GM19463 (cell line): ENCODE data around the gene PORCN.

Source experiments
- ATAC-seq: cut with Tn5 transposase; IDR thresholded peaks from one replicate; pipeline ENCODE4 v1.9.1; 2021; ENCODE audit warnings: mild to moderate bottlenecking, moderate library complexity; ENCODE audit not compliant: unreplicated experiment

PORCN gene

DNA sequence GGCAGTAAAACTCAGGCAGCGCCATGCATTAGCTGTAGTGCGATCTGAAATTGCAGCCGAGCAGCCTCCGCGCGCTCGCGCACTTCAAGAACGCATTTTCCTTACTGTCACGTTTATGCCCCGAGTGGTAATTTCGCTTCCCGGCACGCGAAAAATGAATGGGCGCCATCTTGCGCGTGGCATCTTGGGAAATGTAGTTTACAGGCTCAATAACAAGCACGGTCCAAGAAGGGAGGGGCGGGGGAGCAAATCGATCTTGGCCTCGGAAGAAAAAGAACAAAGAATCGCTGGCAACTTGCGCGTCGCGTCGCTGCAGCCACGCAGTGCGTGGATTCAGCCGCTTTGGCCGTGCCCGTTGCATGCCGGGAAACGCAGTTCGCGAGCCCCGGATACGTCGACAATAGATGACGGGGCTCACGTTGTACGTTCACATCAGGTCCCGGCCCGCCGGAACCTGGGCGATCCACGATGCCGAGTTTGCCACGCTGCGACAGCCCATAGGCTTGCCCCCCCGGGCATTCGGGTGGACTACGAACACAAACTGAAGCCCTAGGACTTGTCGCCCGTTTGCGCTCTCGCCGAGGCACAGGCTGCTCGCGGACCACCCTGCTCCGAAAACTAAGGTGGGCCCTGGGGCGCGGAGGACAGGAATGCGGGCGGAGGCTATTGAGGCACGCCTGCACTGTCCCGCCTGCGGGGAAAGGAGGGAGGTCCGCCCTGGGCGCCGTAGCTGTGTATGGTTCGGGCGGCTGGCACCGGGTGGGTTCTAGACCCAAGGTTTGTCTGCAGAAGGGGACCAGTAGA lies 32.8 kb upstream of the PORCN start, which contains the start of gene FTSJ1:
Gene FTSJ1 (plus strand): TSS at position 426 of the 804 bp plus-strand sequence. CDS start 1,849 bp downstream, outside the sequence.
- peak; percentile 86 for ATAC-seq

DNA sequence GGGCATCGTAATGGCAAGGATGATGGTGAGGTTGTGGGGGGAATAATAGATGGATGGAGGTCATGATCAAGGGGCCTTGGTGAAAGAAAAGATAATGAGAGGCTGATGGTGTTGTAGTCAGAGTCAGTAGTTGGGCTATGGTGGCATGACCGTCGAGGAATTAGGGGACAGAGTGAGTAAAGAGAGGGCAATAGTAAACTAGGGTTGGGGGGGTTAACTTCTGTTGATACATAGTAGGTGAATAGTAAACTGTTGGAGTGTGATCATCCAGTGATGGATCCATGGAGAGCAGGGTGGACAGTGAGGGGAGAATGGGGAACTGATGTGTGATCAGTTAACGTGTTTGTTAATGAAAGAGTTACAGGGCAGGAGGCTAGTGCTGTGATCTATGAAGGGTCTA lies 31.9 kb upstream of the PORCN start:
- no peak for ATAC-seq

DNA sequence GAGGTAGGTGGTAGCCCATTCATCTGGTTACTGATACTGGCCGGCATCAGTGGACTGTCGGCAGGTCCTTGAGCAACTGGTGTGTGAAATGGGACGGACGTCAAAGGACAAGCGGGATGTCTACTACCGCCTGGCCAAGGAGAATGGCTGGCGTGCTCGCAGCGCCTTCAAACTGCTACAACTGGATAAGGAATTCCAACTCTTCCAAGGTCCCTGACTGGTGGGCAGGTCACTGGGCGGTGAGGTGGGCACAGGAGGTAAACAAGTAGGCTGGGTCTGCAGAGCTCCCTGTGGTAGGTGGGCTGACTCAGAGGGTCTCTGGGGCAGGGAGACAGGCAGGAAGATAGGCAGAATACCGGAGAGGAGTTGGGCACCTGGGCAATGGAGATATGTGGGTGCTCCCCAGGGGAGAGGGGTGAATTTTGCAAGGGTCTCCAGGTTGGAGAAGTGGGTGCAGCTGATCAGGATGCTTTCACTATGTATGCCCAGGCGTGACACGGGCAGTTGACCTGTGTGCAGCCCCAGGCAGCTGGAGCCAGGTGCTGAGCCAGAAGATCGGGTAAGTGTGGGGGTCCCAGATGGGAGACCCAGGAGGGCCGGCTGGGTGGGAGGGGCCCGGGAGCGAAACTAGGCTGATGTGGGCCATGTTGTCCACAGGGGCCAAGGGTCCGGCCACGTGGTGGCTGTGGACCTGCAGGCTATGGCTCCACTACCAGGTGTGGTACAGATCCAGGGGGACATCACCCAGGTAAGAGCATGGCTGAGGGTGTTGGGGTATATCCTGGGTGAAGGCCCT lies 30.6 kb upstream of the PORCN start:
- no peak for ATAC-seq

DNA sequence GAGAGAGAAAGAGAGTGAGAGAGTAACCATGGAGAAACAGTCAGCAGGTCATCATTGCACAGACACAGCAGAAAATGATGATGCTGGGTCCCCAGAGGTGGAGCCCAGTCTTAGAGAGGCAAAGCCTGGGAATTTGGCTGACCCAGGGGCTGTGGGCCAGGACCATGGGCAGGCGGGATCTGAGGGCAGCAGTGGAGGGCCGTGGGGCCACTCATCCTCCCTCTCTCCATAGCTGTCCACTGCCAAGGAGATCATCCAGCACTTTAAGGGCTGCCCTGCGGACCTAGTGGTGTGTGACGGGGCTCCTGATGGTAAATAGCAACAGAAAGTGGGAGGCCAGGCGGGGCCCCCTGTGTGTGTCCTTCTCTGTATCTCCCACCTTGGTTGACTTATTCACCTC lies 30.0 kb upstream of the PORCN start:
- ATAC-seq, result no peak

DNA sequence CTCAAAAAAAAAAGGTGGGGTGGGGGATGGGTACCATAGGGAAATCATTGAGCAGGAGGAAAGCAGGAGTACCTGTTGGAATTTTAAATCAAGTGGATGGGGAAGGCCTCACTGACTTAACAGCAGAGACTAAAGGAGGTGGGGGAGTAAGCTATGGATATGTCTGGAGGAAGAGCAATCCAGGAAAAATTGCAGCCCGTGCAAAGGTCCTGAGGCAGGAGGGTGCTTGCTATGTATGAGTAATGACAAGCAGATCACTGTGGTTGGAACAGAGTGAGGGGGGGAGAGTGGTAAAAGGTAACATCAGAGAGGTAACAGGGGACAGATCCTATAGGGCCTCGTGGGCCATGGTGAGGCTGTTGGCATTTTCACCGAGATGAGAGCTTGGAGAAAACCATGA lies 28.6 kb upstream of the PORCN start:
- no peak for ATAC-seq

DNA sequence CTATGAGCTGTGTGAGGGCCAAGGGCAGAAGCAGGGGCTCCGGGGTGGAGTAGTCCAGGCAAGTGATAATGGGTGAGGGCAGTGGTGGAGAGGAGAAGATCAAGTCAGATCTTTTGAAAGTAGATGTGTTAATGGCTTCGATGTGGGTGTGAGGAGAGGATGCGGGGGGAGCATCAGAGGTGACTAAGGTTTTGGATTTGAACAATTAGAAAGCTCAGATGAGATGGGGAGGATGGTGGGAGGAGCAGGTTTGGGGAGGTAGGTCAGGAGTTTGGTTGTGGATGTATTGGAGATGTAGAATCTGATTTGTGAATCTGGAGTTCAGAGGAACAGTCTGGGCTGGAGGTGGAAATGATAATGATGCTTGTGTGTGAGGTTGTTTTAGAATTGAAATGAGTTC lies 28.2 kb upstream of the PORCN start:
- ATAC-seq, result no peak

DNA sequence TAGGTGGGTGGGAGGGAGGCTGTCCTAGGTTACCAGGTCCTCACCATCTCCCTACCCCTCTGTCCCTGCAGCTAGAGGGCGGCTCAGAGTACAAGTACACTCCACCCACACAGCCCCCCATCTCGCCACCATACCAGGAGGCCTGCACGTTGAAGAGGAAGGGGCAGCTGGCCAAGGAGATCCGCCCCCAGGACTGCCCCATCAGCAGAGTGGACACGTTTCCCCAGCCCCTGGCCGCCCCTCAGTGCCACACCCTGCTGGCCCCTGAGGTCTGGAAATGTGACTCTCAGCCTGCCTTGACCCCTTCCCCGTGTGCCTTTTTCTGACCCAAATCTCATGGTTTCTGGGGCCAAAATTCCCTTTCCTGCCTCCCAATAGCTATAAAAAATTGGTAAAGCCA lies 26.3 kb upstream of the PORCN start:
- ATAC-seq, result no peak

DNA sequence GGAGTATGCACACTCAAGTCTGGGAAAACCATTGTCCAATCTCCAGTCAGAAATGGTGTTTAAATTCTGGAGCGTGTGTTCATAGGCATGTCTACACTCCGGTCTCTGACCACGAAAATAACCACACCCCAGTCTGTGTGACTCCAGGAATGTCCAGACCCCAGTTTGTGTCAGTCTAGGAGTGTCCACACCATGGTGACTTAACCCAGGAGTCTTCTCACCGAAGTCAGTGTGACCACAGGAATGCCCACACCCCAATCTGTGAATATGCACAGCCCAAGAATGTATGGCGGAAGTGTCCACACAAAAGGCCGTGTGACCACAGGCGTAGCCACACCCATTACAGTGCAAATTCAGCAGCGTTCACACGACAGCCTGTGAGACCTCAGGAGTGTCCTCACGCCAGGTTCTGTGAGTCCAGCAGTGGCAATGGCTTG lies 21.4 kb upstream of the PORCN start:
- no peak for ATAC-seq

DNA sequence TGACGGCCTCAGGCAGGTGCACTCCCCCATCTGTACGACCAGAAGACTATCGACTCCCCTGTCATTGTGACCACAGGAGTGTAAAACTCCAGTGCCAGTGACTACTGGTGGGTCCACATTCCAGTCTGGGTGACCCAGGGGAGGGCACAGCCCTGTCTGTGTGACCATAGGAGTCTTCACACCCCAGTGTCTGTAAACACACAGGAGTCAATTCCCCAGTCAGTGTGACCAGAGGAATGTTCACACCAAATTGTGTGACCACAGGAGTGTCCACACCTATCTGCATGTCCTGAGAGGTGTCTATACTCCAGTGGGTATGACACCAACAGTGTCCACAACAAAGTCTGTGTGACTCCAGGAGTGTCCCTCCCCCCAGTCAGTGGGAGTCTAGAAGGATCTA lies 20.8 kb upstream of the PORCN start:
- ATAC-seq, result no peak

DNA sequence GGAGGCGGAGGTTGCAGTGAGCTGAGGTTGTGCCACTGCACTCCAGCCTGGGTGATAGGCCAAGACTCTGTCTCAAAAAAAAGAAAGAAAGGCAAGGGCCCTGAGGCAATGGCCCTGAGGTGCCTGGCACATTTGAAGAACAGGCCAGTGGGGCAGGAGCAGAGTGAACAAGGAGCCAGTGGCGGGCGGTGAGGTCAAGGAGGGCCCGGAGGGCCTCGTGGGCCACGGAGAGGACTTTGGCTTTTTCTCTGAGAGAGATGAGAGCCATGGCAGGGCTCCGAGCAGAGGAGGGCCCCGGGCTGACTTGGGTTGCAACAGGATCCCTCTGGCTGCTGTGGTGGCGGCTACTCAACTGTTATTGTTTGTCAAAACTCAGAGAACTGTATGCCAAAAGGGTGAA lies 19.5 kb upstream of the PORCN start:
- ATAC-seq, result no peak

DNA sequence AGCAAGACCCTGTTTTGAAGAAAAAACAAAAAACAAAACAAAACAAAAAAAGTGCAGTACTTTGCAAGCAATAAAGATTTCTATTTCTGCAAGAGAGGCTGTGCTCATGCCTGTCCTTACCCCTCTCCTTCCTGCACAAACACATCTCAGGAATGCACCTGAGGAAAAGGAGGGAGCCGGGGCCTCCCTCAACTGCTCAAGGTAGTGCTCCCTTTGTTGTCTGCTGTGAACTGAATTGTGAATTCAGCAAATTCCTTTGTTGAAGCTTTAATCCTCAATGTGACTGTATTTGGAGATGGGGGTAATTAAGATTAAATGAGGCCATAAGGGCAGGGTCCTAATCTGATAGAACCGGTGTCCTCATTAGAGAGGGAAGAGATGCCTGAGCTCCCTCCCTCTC lies 18.9 kb upstream of the PORCN start:
- ATAC-seq, result no peak

DNA sequence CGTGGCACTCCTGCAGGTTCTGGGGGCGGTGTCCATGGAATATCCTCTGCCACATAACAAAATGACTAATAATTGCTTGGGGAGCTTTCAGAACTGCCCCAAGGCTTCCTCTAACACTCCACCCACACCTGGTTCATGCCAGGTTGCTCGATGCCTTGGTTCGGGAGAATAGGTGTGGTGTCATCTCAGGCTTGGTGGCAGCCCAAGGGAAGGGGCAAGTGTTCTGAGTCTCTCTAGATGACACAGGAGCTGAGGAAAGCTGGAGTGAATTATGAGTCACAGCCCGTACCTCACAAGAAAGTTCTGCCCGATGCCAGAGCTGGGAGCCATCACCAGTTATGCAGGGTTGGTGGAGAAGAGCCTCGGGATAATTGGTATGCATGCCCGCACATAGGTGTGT lies 18.1 kb upstream of the PORCN start:
- no peak for ATAC-seq

DNA sequence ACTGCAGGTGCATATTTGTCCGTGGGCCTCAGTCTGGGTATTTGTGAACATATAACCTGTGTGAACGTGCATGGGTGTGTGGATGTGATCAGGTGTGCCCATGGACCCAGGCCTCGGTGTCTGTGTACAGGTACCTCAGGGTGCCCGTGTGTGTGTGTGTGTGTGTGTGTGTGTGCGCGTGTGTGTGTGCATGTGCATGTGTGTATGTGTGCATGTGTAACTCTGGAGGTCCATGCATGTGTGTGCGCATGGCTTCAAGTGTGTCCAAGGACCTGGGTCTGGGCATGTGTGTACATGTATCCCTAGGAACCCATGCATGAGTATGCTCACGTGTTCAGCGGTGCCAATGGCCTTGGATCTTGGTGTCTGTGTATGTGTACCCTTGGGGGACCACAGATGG lies 17.0 kb upstream of the PORCN start:
- no peak for ATAC-seq

DNA sequence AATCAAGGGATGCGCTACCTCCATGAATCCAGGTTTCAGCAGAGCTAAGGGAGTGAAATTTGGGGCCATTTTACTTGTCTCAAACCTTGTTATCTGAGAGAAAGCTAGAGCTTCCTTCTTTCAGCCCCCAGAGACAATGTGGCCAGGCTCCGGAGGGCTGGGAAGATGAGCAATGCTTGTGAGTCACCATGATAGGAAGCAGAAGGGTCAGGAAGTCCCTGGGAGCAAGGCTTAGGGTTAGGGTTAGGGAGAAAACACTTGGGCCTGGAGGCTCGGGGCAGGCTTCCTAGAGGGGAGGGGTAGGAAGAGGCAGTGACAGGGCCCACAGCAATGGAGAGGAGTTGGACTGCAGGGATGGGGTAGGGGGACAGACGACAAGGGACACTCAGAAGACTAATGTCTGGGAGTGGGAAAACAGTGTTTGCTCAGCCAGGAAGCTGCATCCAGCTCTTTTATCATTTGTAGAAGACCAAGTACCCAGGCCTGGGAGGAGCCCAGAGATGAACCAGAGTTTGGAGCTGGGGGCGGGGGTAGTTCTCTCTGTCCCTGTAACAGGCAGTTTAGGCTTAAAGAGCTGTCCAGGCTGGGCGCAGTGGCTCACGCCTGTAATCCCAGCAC lies 16.4 kb upstream of the PORCN start:
- ATAC-seq, result no peak

DNA sequence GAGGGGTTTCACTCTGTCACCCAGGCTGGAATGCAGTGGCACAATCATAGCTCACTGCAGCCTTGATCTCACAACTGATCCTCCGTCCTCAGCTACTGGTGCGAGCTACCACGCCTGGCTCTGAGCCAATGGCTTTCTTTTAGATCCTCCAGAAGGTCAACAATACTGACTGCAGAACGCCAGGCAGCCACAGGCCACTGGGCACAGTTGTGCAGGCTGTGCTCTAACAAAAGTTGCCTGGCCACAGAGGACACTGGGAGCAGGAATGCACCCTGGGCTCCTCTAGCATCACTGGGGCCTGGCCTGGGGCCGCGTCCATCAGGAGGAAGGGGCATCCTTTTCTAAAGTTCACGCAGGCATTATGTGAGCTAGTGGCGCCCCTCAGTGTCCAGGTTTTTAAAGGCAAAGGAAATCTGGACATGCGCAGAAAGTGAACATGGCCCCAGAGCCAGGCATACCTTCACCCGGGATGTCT lies 14.9 kb upstream of the PORCN start:
- no peak for ATAC-seq

DNA sequence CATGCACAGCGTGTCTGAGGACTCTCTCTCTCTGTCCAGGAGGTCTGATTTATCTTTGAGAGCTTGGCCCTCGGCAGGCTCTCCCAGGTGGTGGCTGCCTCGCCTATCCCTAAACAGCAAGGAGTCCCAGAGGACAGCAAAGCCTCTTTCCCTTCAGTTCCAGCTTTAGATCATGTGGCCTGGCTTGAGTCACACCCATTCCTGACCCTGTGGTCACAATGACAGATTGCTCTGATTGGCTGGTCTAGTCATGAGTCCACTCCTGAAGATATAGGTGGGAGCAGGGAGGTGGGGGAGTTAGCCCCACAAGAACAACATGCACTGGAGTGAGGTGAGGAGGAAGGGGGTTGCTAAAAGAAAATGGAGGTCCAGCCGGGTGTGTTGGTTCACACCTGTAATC lies 12.1 kb upstream of the PORCN start:
- ATAC-seq, result no peak

DNA sequence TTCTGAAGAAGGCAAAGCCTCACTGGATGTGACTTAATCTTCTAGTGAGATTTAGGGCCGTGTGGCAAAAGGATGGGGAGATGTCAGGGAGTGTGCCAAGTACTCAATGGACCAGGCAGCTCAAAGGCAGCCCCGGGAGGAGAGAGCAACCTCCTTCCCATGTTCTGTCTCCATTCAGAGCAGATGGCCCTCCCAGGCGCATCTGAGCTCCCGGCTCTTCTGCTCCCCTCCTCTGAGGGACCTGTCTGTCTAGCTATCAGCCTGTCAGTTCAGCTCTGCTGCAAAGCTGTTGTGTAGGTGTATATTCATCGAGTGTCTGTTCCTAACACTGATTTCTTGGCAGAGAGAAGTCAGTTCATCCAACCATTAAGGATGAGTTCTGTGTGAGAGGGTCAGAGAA lies 10.9 kb upstream of the PORCN start:
- no peak for ATAC-seq

DNA sequence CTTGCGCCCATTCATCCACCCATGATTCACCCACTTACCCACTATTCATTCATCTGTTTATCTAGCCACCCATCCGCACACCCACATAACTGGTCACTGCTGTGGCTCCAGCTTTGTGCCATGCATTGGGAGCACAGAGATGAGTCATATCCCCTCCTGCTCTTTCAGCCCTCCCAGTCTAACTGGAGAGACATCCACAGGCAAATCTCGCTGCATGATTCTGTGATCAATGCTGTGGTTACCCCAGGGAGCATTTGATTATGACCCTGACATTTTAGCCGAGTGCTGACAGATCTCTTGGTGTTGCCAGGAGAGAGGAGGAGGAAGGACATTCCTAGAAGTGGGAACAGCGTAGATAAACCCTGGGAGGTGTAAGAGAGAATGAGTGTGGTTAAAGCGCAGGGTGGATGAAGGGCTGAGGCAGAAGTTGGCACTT lies 10.4 kb upstream of the PORCN start:
- ATAC-seq, result no peak

DNA sequence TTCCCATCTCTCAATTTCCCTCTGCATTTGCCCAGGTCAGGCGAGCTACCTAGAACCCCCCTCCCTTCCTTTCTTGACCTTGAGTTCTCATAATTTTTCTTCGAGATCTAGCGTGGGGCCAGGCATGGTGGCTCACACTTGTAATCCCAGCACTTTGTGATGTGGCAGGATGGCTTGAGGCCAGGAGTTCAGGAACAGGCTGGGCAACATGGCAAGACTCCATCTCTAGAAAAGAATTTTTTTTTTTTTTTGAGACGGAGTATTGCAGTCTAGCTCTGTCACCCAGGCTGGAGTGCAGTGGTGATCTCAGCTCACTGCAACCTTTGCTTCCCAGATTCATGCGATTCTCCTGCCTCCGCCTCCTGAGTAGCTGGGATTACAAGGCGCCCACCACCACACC lies 4.5 kb upstream of the PORCN start:
- no peak for ATAC-seq

DNA sequence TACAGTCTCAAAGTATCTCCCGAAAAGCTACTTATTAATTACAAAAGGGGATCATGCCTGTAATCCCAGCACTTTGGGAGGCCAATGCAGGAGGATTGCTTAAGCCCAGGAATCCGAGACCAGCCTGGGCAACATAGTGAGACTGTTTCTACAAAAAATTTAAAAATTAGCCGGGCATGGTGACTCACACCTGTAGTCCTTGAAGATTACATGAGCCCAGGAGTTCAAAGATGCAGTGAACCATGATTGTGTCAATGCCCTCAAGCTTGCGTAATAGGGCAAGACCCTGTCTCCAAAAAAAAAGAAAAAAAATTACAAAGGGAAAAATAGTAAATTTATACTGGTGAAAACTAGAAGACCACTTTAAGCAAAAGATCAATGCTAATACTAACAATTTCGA lies 3.3 kb upstream of the PORCN start:
- no peak for ATAC-seq

DNA sequence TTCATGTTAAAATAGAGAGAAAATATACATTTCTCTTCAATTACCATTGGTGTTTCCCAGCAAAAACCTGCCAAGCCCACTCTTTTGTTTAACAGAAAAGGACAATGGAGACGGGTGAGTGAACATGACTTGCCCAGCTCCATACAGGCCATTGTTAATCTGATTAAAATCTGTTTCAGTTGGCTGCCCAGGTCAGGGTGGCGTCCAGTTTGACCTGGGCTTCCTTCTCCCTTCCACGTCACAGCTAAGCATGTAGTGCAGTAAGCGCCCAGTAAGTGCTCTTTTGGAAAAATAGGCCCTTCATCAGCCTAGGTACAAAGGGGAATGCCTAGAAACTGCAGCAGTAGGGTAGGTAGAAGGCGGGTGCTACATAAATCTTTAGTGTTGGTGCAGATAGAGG lies 1.5 kb upstream of the PORCN start:
- no peak for ATAC-seq

DNA sequence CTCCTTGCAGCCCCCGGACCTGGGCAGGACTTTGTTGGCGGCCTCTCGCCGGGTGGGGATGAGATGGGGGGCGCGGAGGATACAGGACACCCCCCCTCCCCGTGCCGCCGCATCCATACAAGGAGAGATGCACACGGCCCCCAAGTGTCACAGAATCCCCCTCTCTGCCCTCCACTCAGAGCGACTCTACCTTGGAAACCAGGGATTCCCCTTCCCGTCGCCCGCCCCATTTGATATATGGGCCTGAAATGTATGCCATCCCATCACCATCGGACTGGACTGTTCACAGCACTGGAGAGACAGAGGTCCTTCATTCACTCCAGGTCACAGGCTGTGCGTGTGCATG lies 426 bp downstream of the PORCN start:
- ATAC-seq, result peak; percentile 18
